ENCODE measurements around the gene ZNF775.

GRCh38 chr7:150393325-150393724 lies 14.2 kb downstream of the ZNF775 start:
- no peak for TF ChIP-seq NFRKB (IDR thresholded peaks at IDR 0.05)
- TF ChIP-seq SP1 (IDR thresholded peaks at IDR 0.05), result no peak
- no peak for TF ChIP-seq SUZ12 (IDR thresholded peaks at IDR 0.05)
- no peak for TF ChIP-seq HDGF (IDR thresholded peaks at IDR 0.05; ENCODE audit: borderline replicate concordance)
- TF ChIP-seq FOXK2 (IDR thresholded peaks at IDR 0.05), result no peak
- no peak for TF ChIP-seq FOXM1 (IDR thresholded peaks at IDR 0.05; ENCODE audit: borderline replicate concordance)
- no peak for TF ChIP-seq FOXA1 (IDR thresholded peaks at IDR 0.05)
- TF ChIP-seq ELF4 (IDR thresholded peaks at IDR 0.05), result no peak
- TF ChIP-seq TARDBP (IDR thresholded peaks at IDR 0.05), result no peak
- TF ChIP-seq ARNT (IDR thresholded peaks at IDR 0.05), result no peak
- TF ChIP-seq CTBP1 (IDR thresholded peaks at IDR 0.05; ENCODE audit: borderline replicate concordance), result no peak
- no peak for TF ChIP-seq ZNF384 (IDR thresholded peaks at IDR 0.05)
- TF ChIP-seq, protein P1, sequence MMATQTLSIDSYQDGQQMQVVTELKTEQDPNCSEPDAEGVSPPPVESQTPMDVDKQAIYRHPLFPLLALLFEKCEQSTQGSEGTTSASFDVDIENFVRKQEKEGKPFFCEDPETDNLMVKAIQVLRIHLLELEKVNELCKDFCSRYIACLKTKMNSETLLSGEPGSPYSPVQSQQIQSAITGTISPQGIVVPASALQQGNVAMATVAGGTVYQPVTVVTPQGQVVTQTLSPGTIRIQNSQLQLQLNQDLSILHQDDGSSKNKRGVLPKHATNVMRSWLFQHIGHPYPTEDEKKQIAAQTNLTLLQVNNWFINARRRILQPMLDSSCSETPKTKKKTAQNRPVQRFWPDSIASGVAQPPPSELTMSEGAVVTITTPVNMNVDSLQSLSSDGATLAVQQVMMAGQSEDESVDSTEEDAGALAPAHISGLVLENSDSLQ (IDR thresholded peaks at IDR 0.05), result no peak
- no peak for TF ChIP-seq BHLHE40 (IDR thresholded peaks at IDR 0.05; ENCODE audit: borderline replicate concordance)
